Stimulated activated CD8-positive, alpha-beta memory T cell treated with anti-CD3 and anti-CD28 coated beads, Interleukin-4, amount 100 ng/mL, for 48 hours (primary cell): ENCODE data around the gene BMPR2.
"Not testable (repeated sequence)": the region's sequence is repeated elsewhere in the genome, so short reads cannot be mapped to it uniquely, and the experiment has no call there.

ENCODE experiments used
- DNase-seq: peaks from one replicate; pipeline ENCODE4 v3.0.0-alpha.2; 2020

Gene BMPR2

GRCh38 chr2:202375609-202376408 lies at the start of gene BMPR2:
BMPR2 (plus strand) TSS chr2:202376327; CDS start chr2:202377475, 1,148 bp downstream.
- DNase-seq, result peak; percentile 89

GRCh38 chr2:202327858-202328257 lies 48.3 kb upstream of the BMPR2 start:
- no peak for DNase-seq

- no peak for DNase-seq
Measured at GRCh38 chr2:202335791-202336467, 40.2 kb upstream of the BMPR2 start.

- DNase-seq, result no peak
Measured at GRCh38 chr2:202337151-202337550, 39.0 kb upstream of the BMPR2 start.

- DNase-seq, result no peak
Measured at GRCh38 chr2:202337706-202338346, 38.3 kb upstream of the BMPR2 start.

- no peak for DNase-seq
Measured at GRCh38 chr2:202339071-202339870, 36.9 kb upstream of the BMPR2 start.

GRCh38 chr2:202344178-202344577 lies 31.9 kb upstream of the BMPR2 start:
- no peak for DNase-seq

GRCh38 chr2:202346180-202346579 lies 29.9 kb upstream of the BMPR2 start:
- no peak for DNase-seq

GRCh38 chr2:202353430-202353829 lies 22.7 kb upstream of the BMPR2 start:
- no peak for DNase-seq

GRCh38 chr2:202355993-202356505 lies 20.1 kb upstream of the BMPR2 start:
- DNase-seq, result no peak

GRCh38 chr2:202358924-202359323 lies 17.2 kb upstream of the BMPR2 start:
- DNase-seq, result not testable (repeated sequence)

GRCh38 chr2:202360646-202361045 lies 15.5 kb upstream of the BMPR2 start:
- DNase-seq, result no peak

- no peak for DNase-seq
Measured at GRCh38 chr2:202361108-202361507, 15.0 kb upstream of the BMPR2 start.

- DNase-seq, result no peak
Measured at GRCh38 chr2:202373490-202373889, 2.6 kb upstream of the BMPR2 start.

- DNase-seq, result not testable (repeated sequence)
Measured at GRCh38 chr2:202374383-202374782, 1.7 kb upstream of the BMPR2 start.

- DNase-seq, result peak; percentile 73
Measured at GRCh38 chr2:202375033-202375608, 1.0 kb upstream of the BMPR2 start.

- peak; percentile 58 for DNase-seq
Measured at GRCh38 chr2:202376460-202377206, 506 bp downstream of the BMPR2 start.

GRCh38 chr2:202377207-202377761 lies 1.2 kb downstream of the BMPR2 start:
- DNase-seq, result peak; percentile 49

- no peak for DNase-seq
Measured at GRCh38 chr2:202378001-202378400, 1.9 kb downstream of the BMPR2 start.

GRCh38 chr2:202378662-202379358 lies 2.7 kb downstream of the BMPR2 start:
- no peak for DNase-seq

GRCh38 chr2:202382684-202383083 lies 6.6 kb downstream of the BMPR2 start:
- DNase-seq, result no peak
